GM23338 (cell line): ENCODE measurements around the gene SMIM33. TPM values are rescaled to one million over a fixed set of nuclear protein-coding genes. Genes with fewer than 3 reads are reported as not detected.

Source experiments
- ATAC-seq: fragments of 200-7000 bp; cut with Tn5 transposase; 3 replicates; pipeline ENCODE4 v1.9.1; 2020
- DNase-seq: peaks from one replicate; pipeline ENCODE4 v3.0.0-alpha.2; 2015; ENCODE audit warnings: low spot score
- H2AFZ ChIP-seq: fragments of 200-600 bp; sonication (generic); 2 replicates; pipeline ENCODE4 v1.8.0; 2016; ENCODE audit warnings: antibody characterized with exemption, mild to moderate bottlenecking, moderate library complexity
- H3F3A ChIP-seq: fragments of 200-600 bp; sonication (generic); replicated peaks from 2 replicates; pipeline ENCODE4 v1.8.0; 2017; ENCODE audit warnings: antibody characterized with exemption, mixed run types, low read depth
- H3K27ac ChIP-seq: fragments of 200-600 bp; sonication (generic); 2 replicates; pipeline ENCODE4 v1.6.1; 2016; ENCODE audit warnings: low read depth
- H3K27me3 ChIP-seq: fragments of 200-600 bp; sonication (generic); 2 replicates; pipeline ENCODE4 v1.8.0; 2016; ENCODE audit warnings: mild to moderate bottlenecking, mixed run types, moderate library complexity; ENCODE audit not compliant: insufficient read depth
- H3K36me3 ChIP-seq: fragments of 200-600 bp; sonication (generic); 2 replicates; pipeline ENCODE4 v1.8.0; 2016; ENCODE audit warnings: mild to moderate bottlenecking; ENCODE audit not compliant: insufficient read depth
- H3K4me1 ChIP-seq: fragments of 200-600 bp; sonication (generic); 2 replicates; pipeline ENCODE4 v1.8.0; 2016; ENCODE audit warnings: mild to moderate bottlenecking, moderate library complexity; ENCODE audit not compliant: insufficient read depth
- H3K4me2 ChIP-seq: fragments of 200-600 bp; sonication (generic); 2 replicates; pipeline ENCODE4 v1.7.1; 2017; ENCODE audit warnings: mixed run types
- H3K4me3 ChIP-seq: fragments of 200-600 bp; sonication (generic); 2 replicates; pipeline ENCODE4 v1.6.1; 2016; ENCODE audit warnings: mixed run types
- H3K79me2 ChIP-seq: fragments of 200-600 bp; sonication (generic); replicated peaks from 2 replicates; pipeline ENCODE4 v1.8.0; 2017; ENCODE audit warnings: mild to moderate bottlenecking; ENCODE audit not compliant: insufficient read depth
- H3K9me2 ChIP-seq: fragments of 200-600 bp; sonication (generic); 2 replicates; pipeline ENCODE4 v1.8.0; 2017; ENCODE audit not compliant: insufficient read depth
- H4K20me1 ChIP-seq: fragments of 200-600 bp; sonication (generic); replicated peaks from 2 replicates; pipeline ENCODE4 v1.8.0; 2017; ENCODE audit warnings: mild to moderate bottlenecking; ENCODE audit not compliant: insufficient read depth
- H3K27ac Mint-ChIP-seq: 2 replicates; pipeline ENCODE4 v1.8.0; 2020; ENCODE audit warnings: inconsistent platforms, mild to moderate bottlenecking, moderate library complexity, mixed read lengths
- H3K27me3 Mint-ChIP-seq: 3 replicates; pipeline ENCODE4 v1.8.0; 2022; ENCODE audit warnings: low read depth, mild to moderate bottlenecking, moderate library complexity, mixed read lengths, inconsistent platforms; ENCODE audit not compliant: insufficient read depth, poor library complexity
- H3K36me3 Mint-ChIP-seq: 3 replicates; pipeline ENCODE4 v1.8.0; 2021; ENCODE audit warnings: low read depth, mild to moderate bottlenecking, inconsistent platforms, moderate library complexity, mixed read lengths
- H3K4me1 Mint-ChIP-seq: 3 replicates; pipeline ENCODE4 v1.8.0; 2020; ENCODE audit warnings: mild to moderate bottlenecking, inconsistent platforms, mixed read lengths
- H3K4me3 Mint-ChIP-seq: 3 replicates; pipeline ENCODE4 v1.8.0; 2021; ENCODE audit warnings: moderate library complexity, mild to moderate bottlenecking, inconsistent platforms, mixed read lengths
- H3K9me3 Mint-ChIP-seq: 3 replicates; pipeline ENCODE4 v1.8.0; 2020; ENCODE audit warnings: moderate library complexity, mild to moderate bottlenecking, inconsistent platforms, mixed read lengths
- EZH2phosphoT487 ChIP-seq: fragments of 200-600 bp; sonication (generic); IDR thresholded peaks from one replicate; pipeline ENCODE4 v1.8.1; 2018; ENCODE audit warnings: antibody characterized with exemption; ENCODE audit not compliant: unreplicated experiment
- JUNB ChIP-seq: IDR thresholded peaks from one replicate; pipeline ENCODE4 v1.6.1; 2016; ENCODE audit warnings: antibody characterized with exemption; ENCODE audit not compliant: unreplicated experiment
- POLR2AphosphoS5 ChIP-seq: IDR thresholded peaks from 2 replicates; pipeline ENCODE4 v1.6.1; 2016; ENCODE audit warnings: antibody characterized with exemption, low read depth
- ZNF114 ChIP-seq: fragments of 250-450 bp; sonication (Bioruptor Pico); IDR thresholded peaks from 2 replicates; pipeline ENCODE4 v1.5.0; 2020; ENCODE audit warnings: mild to moderate bottlenecking, moderate library complexity
- ZNF462 ChIP-seq: fragments of 250-450 bp; sonication (Bioruptor Pico); IDR thresholded peaks from 2 replicates; pipeline ENCODE4 v1.5.0; 2020; ENCODE audit warnings: mild to moderate bottlenecking, moderate library complexity
- polyA plus RNA-seq: library from polyadenylated mRNA; unstranded; fragments of >200 nt; fragmentation: Nextera tagmentation; extraction: Ambion mirVana; gene quantifications from 2 replicates; pipeline ENCODE4 v1.2.1, GENCODE V29; 2016
- total RNA-seq: library from RNA; depleted of rRNA; stranded (reverse); fragments of >200 nt; shearing (Covaris generic); gene quantifications from 2 replicates; pipeline ENCODE4 v1.2.3, GENCODE V29; 2014
- TF ChIP-seq, protein P1 (sequence below): IDR thresholded peaks from 2 replicates; pipeline ENCODE4 v1.6.1; 2016; ENCODE audit warnings: antibody characterized with exemption
- TF ChIP-seq, protein P2 (sequence below), 2 experiments: fragments of 200-600 bp in 1 of 2; sonication (generic) in 1 of 2; conservative IDR thresholded peaks; 2 replicates each; pipeline versions ENCODE4 v1.5.1 to v1.6.1; 2016 to 2017; ENCODE audit warnings: antibody characterized with exemption in 2 of 2, low read depth in 2 of 2, mild to moderate bottlenecking in 2 of 2, moderate library complexity in 1 of 2

Gene SMIM33
- total and polyA plus RNA-seq, 2 experiments from 2014 or later: not detected

- Histone ChIP-seq H3K79me2 (no peaks in the 10 kb centered on the region), H2AFZ (no peak overlapping the region), H3K27ac (no peak overlapping the region), H3K4me1 (no peaks in the 10 kb centered on the region), H3K27me3 (no peaks in the 10 kb centered on the region), H4K20me1 (no peaks in the 10 kb centered on the region), H3F3A (no peaks in the 10 kb centered on the region), H3K36me3 (no peaks in the 10 kb centered on the region), H3K4me2 (no peak overlapping the region), H3K9me2 (no peaks in the 10 kb centered on the region), H3K4me3 (no peak overlapping the region)
- Mint-ChIP-seq H3K27me3 (peaks cover 5% of the 10 kb centered on the region), H3K36me3 (no peaks in the 10 kb centered on the region; the same call in 2 of the 3 replicates), H3K9me3 (no peaks in the 10 kb centered on the region), H3K27ac (no peak overlapping the region), H3K4me3 (no peak overlapping the region), H3K4me1 (no peaks in the 10 kb centered on the region; the same call in 1 of the 3 replicates)
- DNase-seq: no peak
- TF ChIP-seq ZNF114 (no peak), POLR2AphosphoS5 (no peak), EZH2phosphoT487 (no peak)
- TF ChIP-seq, protein P1, sequence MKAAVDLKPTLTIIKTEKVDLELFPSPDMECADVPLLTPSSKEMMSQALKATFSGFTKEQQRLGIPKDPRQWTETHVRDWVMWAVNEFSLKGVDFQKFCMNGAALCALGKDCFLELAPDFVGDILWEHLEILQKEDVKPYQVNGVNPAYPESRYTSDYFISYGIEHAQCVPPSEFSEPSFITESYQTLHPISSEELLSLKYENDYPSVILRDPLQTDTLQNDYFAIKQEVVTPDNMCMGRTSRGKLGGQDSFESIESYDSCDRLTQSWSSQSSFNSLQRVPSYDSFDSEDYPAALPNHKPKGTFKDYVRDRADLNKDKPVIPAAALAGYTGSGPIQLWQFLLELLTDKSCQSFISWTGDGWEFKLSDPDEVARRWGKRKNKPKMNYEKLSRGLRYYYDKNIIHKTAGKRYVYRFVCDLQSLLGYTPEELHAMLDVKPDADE: no peak
- TF ChIP-seq, protein P2, sequence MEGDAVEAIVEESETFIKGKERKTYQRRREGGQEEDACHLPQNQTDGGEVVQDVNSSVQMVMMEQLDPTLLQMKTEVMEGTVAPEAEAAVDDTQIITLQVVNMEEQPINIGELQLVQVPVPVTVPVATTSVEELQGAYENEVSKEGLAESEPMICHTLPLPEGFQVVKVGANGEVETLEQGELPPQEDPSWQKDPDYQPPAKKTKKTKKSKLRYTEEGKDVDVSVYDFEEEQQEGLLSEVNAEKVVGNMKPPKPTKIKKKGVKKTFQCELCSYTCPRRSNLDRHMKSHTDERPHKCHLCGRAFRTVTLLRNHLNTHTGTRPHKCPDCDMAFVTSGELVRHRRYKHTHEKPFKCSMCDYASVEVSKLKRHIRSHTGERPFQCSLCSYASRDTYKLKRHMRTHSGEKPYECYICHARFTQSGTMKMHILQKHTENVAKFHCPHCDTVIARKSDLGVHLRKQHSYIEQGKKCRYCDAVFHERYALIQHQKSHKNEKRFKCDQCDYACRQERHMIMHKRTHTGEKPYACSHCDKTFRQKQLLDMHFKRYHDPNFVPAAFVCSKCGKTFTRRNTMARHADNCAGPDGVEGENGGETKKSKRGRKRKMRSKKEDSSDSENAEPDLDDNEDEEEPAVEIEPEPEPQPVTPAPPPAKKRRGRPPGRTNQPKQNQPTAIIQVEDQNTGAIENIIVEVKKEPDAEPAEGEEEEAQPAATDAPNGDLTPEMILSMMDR (conservative IDR thresholded peaks at IDR 0.05; ENCODE audit: low read depth in 2 of 2): no peak
- ATAC-seq: no peak
These were observed 18.7 kb upstream of the SMIM33 start for GRCh38 chr5:139451878-139452660.

- no peaks in the 10 kb centered on the region for H4K20me1 ChIP-seq
- Mint-ChIP-seq H3K4me1 (peaks cover 2% of the 10 kb centered on the region), H3K27me3 (peaks cover 7% of the 10 kb centered on the region), H3K9me3 (no peaks in the 10 kb centered on the region), H3K36me3 (no peaks in the 10 kb centered on the region; the same call in 2 of the 3 replicates), H3K4me3 (no peak overlapping the region), H3K27ac (no peak overlapping the region)
- H3K4me1 ChIP-seq: no peaks in the 10 kb centered on the region
- H3K36me3 ChIP-seq: no peaks in the 10 kb centered on the region
- no peaks in the 10 kb centered on the region for H3K27me3 ChIP-seq
- H2AFZ ChIP-seq: no peak overlapping the region
- no peak for ATAC-seq
- H3K4me2 ChIP-seq: no peak overlapping the region
- H3K27ac ChIP-seq: no peak overlapping the region
- no peaks in the 10 kb centered on the region for H3K9me2 ChIP-seq
- no peak overlapping the region for H3K4me3 ChIP-seq
- no peak for DNase-seq
- H3F3A ChIP-seq: no peaks in the 10 kb centered on the region
- H3K79me2 ChIP-seq: no peaks in the 10 kb centered on the region
- TF ChIP-seq JUNB (no peak), ZNF114 (no peak), ZNF462 (no peak)
- TF ChIP-seq, protein P2 (conservative IDR thresholded peaks at IDR 0.05; ENCODE audit: low read depth in 2 of 2): no peak
These were observed 16.9 kb upstream of the SMIM33 start for GRCh38 chr5:139453683-139454567.
